GM18517 (cell line): Measurements from ENCODE around the gene MYBPH.

Experiments used
- ATAC-seq: cut with Tn5 transposase; IDR thresholded peaks from one replicate; pipeline ENCODE4 v1.9.1; 2021; ENCODE audit warnings: mild to moderate bottlenecking, moderate library complexity; ENCODE audit not compliant: unreplicated experiment

Gene MYBPH

GRCh38 chr1:203175237-203175826 is at the start of gene MYBPH:
TSS of gene MYBPH (minus strand) at chr1:203175826. CDS start at chr1:203175755, 71 bp downstream.
- ATAC-seq = no peak

DNA sequence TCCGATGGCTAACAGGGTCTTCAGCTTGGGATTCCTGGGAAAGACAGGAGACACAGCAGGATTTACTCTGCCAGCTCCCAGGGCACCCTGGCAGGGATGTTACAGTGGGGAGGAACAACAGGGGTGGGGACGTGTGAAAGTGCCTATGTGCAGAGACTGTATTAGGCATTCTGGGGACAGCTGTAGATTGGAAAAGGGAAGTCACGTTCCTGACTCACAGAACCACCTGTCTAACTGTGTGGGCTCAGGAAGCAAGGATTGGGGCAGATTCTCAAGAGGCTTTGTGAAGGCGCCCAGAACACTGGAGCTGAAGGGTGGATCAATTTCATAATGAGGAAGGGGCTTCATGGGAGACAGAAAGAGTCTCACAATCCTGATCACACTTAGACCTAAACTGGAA is 49.4 kb upstream of the MYBPH start:
- no peak for ATAC-seq

GRCh38 chr1:203223012-203223775 is 47.6 kb upstream of the MYBPH start:
- ATAC-seq = no peak

DNA sequence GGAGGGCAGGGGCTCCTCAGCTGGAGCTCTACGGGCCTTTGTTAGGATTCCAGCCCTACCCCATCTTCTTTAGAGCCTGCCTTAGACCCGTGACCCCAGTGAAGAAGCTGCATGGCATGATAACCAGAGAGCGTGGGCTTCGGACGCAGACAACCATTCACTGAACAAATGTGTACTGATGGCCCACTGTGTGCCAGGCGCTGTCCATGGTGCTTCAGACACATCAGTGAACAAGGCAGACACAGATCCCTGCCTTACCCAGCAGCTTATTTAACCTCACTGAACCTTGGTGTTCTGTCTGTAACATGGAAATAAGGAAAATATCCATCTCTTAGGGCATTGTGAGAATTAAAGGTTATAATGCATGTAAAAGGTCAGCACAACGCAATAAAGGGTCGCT is 44.3 kb upstream of the MYBPH start:
- ATAC-seq = no peak

DNA sequence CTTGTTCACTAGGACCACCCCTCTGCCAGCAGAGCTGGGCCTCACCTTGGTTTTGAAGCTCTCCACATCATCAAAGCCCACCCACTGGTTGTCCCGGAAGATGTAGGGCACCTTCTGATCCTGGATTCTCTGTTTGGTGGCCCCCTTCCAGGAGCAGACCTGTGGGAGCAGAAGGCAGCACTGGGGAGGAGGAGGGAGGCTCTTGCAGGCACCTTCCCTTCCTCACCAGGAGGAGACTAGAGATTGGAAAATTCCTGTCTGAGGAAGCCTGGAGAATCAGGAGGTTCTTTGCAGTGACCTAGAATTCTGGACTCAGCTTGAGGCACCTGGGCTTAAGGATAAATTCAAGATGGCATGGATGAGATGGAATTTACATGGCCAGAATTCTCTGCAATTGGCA is 43.5 kb upstream of the MYBPH start:
- ATAC-seq = no peak

- no peak for ATAC-seq
Observed at GRCh38 chr1:203217668-203218067, 42.0 kb upstream of the MYBPH start.

DNA sequence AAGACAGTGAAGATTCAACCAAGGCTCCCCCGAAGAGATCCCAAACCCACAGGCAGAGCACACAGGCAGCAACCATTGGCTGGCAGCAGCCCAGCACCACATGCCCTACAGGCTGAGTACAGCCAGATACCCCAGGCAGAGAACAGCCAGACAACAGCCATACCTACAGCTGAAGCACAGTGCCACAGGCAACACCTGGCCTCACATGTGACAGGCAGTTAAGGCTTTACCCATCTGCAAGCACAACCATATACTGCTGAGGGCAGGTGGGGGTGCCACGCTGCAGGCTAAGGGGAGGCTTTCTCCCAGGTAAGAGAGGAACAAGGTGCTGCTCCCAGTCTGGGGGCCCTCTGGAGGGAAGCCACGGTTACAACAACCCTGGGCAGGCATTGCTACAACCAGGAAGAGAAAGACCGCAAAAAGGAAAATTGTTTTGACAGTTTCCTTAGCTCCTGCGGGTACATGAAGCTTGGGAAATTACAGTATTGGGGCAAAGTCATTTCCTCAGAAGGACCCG is 41.6 kb upstream of the MYBPH start:
- no peak for ATAC-seq

DNA sequence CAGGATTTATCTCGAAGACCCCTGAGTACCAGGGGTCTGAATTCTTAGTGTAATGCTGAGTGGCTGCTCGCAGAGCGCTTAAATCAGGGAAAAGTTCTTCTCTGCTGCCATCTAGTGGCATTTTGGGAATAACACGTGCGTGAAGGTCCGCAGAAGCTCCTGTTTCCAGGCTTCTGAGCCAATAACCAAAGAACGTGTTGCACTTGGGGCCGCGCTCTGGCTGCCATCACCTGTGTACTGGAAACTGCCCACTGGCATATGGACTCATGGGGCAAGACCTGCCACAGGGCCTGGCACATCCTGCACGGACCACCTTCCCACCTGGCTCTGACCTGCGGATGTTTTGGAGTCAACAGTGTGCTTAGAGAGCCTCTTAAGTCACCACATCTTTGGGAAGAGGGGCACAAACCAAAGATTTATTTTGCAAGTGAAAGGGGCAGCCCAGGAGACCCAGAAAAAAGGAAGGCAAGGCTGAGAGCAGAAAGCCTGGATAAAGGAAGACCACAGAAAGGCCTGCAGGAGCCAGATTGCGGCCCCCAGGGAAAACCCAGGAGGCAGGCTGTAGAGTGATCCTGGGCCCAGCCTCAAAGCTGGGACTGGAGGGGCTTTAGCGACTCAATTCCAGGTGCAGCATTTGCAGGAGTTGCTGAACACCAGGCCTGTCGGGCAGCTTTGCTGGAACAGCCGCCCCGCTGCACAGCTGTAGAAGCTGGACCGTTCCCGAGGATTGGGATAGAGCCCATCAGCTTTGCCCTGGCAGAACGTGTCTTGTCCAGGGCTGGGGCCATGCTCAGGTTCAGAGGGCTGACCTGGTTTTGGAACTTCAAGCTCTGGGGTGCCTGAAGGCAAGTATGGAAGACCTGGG is 40.9 kb upstream of the MYBPH start:
- no peak for ATAC-seq

DNA sequence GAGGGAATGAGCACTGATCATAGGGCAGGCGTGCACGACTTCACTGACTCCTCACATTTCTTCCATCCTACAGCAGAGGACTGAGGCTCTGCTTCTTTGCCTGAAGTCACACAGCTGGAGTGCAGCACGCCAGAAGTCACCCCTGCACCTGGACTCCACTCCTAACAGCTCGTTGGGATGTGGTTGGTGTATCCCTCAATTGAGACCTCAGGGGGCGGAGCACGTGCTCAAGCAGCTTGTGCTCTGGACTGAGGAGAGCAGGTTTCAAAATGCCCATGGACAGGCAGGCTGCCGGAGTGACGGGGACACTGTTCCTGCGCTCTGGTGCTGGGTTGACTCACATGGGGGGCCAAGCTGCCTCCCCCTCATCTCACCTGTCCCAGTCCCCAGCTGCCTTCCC is 39.9 kb upstream of the MYBPH start:
- ATAC-seq = no peak

- ATAC-seq = no peak
Observed at GRCh38 chr1:203214871-203215270, 39.2 kb upstream of the MYBPH start.

GRCh38 chr1:203213126-203213525 is 37.5 kb upstream of the MYBPH start:
- ATAC-seq = no peak

DNA sequence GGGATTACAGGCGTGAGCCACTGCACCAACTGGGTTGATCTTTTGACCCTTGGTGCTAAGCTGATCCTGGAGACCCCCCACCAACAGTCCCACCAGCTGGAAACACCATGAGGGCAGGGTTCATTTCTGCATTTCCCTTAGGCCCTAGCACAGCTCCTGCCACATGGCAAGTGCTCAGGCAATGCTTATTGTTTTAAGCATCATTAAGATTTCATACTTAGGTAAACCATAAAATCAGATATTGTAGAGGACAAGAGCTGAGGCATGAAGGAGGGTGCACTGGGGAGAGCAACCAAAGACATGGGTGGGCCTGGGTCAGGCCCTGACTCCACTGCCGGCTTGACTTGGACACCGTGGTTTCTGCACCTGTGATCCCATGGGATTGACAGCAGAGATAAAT is 36.2 kb upstream of the MYBPH start:
- ATAC-seq = no peak

DNA sequence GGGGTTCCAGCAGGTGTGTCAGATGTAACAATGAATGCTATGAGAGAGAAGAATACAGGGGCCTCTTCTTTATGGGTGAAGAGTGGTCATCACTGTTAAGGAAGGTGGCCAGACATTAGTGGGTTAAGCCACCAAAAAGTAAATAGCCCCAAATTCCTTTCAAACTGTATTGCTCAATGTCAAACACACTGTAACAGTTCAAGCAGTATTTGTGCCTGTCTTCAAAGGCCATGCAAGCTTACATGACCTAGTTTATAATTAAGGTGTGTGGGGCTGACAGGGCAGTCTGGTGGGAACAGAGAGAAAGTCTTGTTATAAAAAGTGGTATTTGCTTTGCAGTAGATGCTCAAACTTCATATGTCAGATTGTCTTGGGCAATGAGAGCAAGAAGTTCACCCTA is 35.4 kb upstream of the MYBPH start:
- ATAC-seq = no peak

GRCh38 chr1:203210350-203210749 is 34.7 kb upstream of the MYBPH start:
- ATAC-seq = no peak

GRCh38 chr1:203208181-203208580 is 32.6 kb upstream of the MYBPH start:
- no peak for ATAC-seq

- ATAC-seq = no peak
Observed at GRCh38 chr1:203207751-203208150, 32.1 kb upstream of the MYBPH start.

- no peak for ATAC-seq
Observed at GRCh38 chr1:203206129-203206687, 30.6 kb upstream of the MYBPH start.

DNA sequence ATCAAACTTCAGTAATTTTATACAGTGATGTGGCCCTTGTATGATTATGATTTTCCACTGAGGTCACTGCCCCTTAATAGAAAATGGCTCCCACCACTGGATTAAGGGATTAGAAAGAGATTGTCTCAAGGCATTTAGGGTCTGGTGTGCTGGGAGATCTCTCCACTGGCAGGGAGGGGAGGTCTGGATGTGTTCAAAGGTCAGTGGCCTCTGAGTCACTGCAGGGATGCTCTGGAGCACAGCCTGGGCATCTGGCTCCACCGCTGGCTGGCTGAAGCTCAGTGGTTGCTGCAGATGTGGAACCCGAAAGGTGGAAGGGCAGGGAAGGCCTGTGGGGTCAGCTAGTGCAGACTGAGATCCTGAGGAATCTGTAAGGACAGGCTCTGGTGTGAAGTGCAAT is 29.1 kb upstream of the MYBPH start:
- no peak for ATAC-seq

DNA sequence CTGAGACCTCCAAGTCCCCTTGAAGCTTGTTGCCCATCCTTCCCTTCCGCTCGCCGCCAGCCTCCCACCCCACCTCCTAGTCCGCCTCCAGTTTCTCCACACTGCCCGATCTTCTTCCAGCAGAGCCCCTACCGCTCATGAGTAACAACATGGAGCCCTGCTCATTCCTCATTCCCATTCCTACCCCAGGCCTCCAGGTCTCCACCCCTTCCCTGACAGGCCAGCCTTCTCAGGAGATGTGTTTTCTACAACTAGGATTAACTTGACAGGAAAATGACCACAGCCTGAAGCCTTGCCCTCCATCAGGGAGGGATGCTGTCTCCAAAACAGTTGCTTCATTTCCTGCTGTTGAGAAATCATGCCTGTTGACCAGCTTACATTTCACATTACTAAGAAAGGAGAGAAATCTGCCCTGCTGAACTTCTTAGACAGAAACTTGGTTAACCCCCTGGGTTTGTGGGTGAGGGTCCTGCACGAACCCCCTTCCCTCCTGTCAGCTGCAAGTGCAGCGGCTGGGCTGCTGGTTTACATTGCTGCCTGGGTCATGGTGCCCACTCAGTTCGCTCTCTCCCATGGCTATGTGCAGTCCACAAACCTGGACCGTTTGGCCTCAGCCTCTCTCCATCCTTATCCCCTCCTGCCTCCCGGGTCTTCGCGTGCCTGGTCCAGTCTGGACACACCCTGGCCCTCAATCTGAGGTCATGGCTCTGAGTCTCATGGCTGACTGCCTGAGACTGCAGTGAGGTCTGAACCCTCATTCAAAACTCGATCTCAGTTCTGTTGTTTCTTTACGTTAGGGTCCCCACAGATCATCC is 27.0 kb upstream of the MYBPH start:
- ATAC-seq = no peak

DNA sequence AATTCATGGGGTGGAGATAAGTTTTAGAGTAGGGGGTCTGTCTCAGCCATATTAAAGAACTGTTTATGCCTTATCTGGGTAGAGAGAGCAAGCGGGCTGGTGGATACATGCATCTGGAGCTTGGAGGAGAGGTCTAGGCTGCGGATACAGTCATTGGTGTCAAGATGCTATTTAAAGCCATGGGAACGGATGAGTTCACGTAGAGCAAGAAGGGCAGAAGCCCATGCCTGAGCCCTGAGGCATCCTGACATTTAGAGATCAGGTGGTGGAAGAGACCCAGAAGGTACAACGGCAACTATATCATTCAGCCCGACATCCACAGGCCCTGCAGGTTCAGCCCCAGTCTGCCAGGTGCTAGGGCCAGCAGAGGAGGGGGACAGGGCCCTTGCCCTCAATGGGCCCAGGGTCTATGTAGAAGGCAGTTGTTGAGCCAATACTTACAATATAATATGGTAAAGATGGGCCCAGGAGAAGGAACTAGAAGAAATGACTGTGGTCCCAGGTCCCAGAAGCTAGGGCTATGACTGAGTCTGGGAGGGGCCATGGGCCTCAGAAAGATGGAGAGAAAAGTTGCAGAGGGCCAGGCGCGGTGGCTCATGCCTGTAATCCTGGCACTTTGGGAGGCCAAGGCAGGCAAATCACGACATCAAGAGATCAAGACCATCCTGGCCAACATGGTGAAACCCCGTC is 26.0 kb upstream of the MYBPH start:
- no peak for ATAC-seq
